HCT116 (cell line): ENCODE data around the gene GRIK3. TPM values are rescaled to one million over a fixed set of nuclear protein-coding genes. Genes with fewer than 3 reads are reported as not detected.

Experiments
- ATAC-seq: fragments of 200-7000 bp; cut with Tn5 transposase; 2 replicates; pipeline ENCODE4 v1.9.1; 2020; ENCODE audit warnings: mild to moderate bottlenecking, moderate library complexity
- BruUV-seq: library from RNA; stranded (reverse); fragments of 400-500 nt; replicated peaks from 2 replicates; lab custom pipeline; 2021; lab: Mats Ljungman, UMichigan
- CTCF ChIA-PET: fragments of 300-600 bp; sonication (Branson Sonifier 250); formaldehyde crosslinking; loops from one replicate; lab custom pipeline; 2021; ENCODE audit warnings: antibody characterized with exemption; lab: Charles Lee
- POLR2A ChIA-PET: fragments of 300-600, 350-600 bp; sonication (Branson Sonifier 250); formaldehyde crosslinking; loops from one replicate; lab custom pipeline; 2021; ENCODE audit warnings: antibody characterized with exemption; lab: Charles Lee
- RAD21 ChIA-PET, 2 experiments: fragments of 300-600 bp; sonication (Branson Sonifier 250); formaldehyde crosslinking; loops; one replicate each; lab custom pipeline; 2023; ENCODE audit warnings: low total read pairs in 2 of 2; ENCODE audit not compliant: uncharacterized antibody in 2 of 2, unreplicated experiment in 2 of 2, low non-redundant PET in 1 of 2; lab: Charles Lee
- DNase-seq: peaks from one replicate; pipeline ENCODE4 v3.0.0-alpha.2; 2010; ENCODE audit warnings: low read depth, low spot score
- H2AFZ ChIP-seq: fragments of 200-600 bp; shearing (Covaris generic), sonication (generic); 2 replicates; pipeline ENCODE4 v1.6.1; 2017; ENCODE audit warnings: low read depth, mixed run types, mixed read lengths, antibody characterized with exemption, low read length; ENCODE audit not compliant: poor library complexity, severe bottlenecking
- H3K27ac ChIP-seq: 2 replicates; pipeline ENCODE4 v1.5.1; 2012; ENCODE audit warnings: low read depth, low read length
- H3K27me3 ChIP-seq: fragments of 200-600 bp; sonication (generic); 2 replicates; pipeline ENCODE4 v1.6.1; 2016; ENCODE audit warnings: mixed run types, low read length, mixed read lengths; ENCODE audit not compliant: insufficient read depth
- H3K36me3 ChIP-seq, 2 experiments: fragments of 200-500 bp in 1 of 2; fragments of 200-600 bp in 1 of 2; sonication (Bioruptor generic) in 1 of 2; sonication (generic) in 1 of 2; 2 replicates each; pipeline versions ENCODE4 v1.5.1 to v1.6.1; 2014 to 2016; ENCODE audit warnings: low read length in 2 of 2, inconsistent platforms in 1 of 2, mixed read lengths in 1 of 2, mixed run types in 1 of 2; ENCODE audit not compliant: insufficient read depth in 2 of 2, control insufficient read depth in 1 of 2
- H3K4me1 ChIP-seq, 2 experiments: fragments of 200-600 bp in 1 of 2; sonication (generic) in 1 of 2; 2 replicates each; pipeline versions ENCODE4 v1.5.1 to v1.6.1; 2012 to 2017; ENCODE audit warnings: low read length in 2 of 2, inconsistent platforms in 1 of 2, mild to moderate bottlenecking in 1 of 2, mixed read lengths in 1 of 2, mixed run types in 1 of 2, moderate library complexity in 1 of 2; ENCODE audit not compliant: insufficient read depth in 2 of 2, control insufficient read depth in 1 of 2
- H3K4me2 ChIP-seq: fragments of 200-600 bp; sonication (generic); 2 replicates; pipeline ENCODE4 v1.6.1; 2017; ENCODE audit warnings: mixed run types, low read length, mixed read lengths
- H3K4me3 ChIP-seq, 2 experiments: fragments of 200-600 bp in 1 of 2; sonication (generic) in 1 of 2; replicated peaks in 1 of 2; 2 replicates each; pipeline ENCODE4 v1.5.1; 2011 to 2016; ENCODE audit warnings: low read length in 2 of 2, control low read depth in 1 of 2, low read depth in 1 of 2, mild to moderate bottlenecking in 1 of 2, mixed read lengths in 1 of 2, mixed run types in 1 of 2
- H3K79me2 ChIP-seq: fragments of 200-600 bp; sonication (generic); 2 replicates; pipeline ENCODE4 v1.6.1; 2017; ENCODE audit warnings: mild to moderate bottlenecking, mixed run types, low read length, moderate library complexity, mixed read lengths; ENCODE audit not compliant: insufficient read depth
- H3K9ac ChIP-seq: fragments of 200-600 bp; sonication (generic); 2 replicates; pipeline ENCODE4 v1.6.1; 2016; ENCODE audit warnings: low read length, mixed read lengths
- H3K9me2 ChIP-seq: fragments of 200-600 bp; sonication (generic), shearing (Covaris generic); 2 replicates; pipeline ENCODE4 v1.6.1; 2017; ENCODE audit warnings: mixed run types, mild to moderate bottlenecking, moderate library complexity; ENCODE audit not compliant: insufficient read depth
- H3K9me3 ChIP-seq, 2 experiments: fragments of 200-500 bp in 1 of 2; fragments of 200-600 bp in 1 of 2; sonication (Bioruptor generic) in 1 of 2; sonication (generic) in 1 of 2; 2 replicates each; pipeline ENCODE4 v1.6.1; 2014 to 2017; ENCODE audit warnings: low read length in 2 of 2, mixed read lengths in 2 of 2, inconsistent platforms in 1 of 2, low read depth in 1 of 2, mild to moderate bottlenecking in 1 of 2, mixed run types in 1 of 2, moderate library complexity in 1 of 2; ENCODE audit not compliant: control insufficient read depth in 1 of 2, insufficient read depth in 1 of 2
- H4K20me1 ChIP-seq: fragments of 200-600 bp; sonication (generic), shearing (Covaris generic); 2 replicates; pipeline ENCODE4 v1.6.1; 2017; ENCODE audit warnings: mixed run types, mild to moderate bottlenecking, moderate library complexity; ENCODE audit not compliant: insufficient read depth
- ATF3 ChIP-seq: IDR thresholded peaks from 2 replicates; pipeline ENCODE4 v1.6.1; 2012
- CTCF ChIP-seq, 3 experiments: fragments of 200-600 bp in 1 of 3; sonication (generic) in 1 of 3; IDR thresholded peaks in 2 of 3; conservative IDR thresholded peaks in 1 of 3; 2 replicates each; pipeline ENCODE4 v1.5.1; 2012 to 2017; ENCODE audit warnings: low read depth in 2 of 3, low read length in 2 of 3, antibody characterized with exemption in 1 of 3, borderline replicate concordance in 1 of 3, control low read depth in 1 of 3, mild to moderate bottlenecking in 1 of 3, mixed read lengths in 1 of 3, mixed run types in 1 of 3, moderate library complexity in 1 of 3; ENCODE audit not compliant: insufficient read depth in 1 of 3
- ELF1 ChIP-seq: IDR thresholded peaks from 2 replicates; pipeline ENCODE4 v1.6.1; 2012; ENCODE audit warnings: low read depth, borderline replicate concordance
- EZH2 ChIP-seq: fragments of 200-600 bp; sonication (generic); IDR thresholded peaks from 2 replicates; pipeline ENCODE4 v1.6.1; 2017; ENCODE audit warnings: antibody characterized with exemption, mixed run types
- EZH2phosphoT487 ChIP-seq: fragments of 200-600 bp; IDR thresholded peaks from 2 replicates; pipeline ENCODE4 v1.6.1; 2018; ENCODE audit warnings: antibody characterized with exemption, borderline replicate concordance
- JUND ChIP-seq: IDR thresholded peaks from 2 replicates; pipeline ENCODE4 v1.6.1; 2012
- MAX ChIP-seq: IDR thresholded peaks from 2 replicates; pipeline ENCODE4 v1.6.1; 2012
- POLR2A ChIP-seq: IDR thresholded peaks from 2 replicates; pipeline ENCODE4 v1.7.0; 2011; ENCODE audit warnings: borderline replicate concordance; ENCODE audit not compliant: insufficient read depth, insufficient read length; ENCODE audit errors: extremely low read depth
- REST ChIP-seq: IDR thresholded peaks from 2 replicates; pipeline ENCODE4 v1.6.1; 2012; ENCODE audit warnings: low read depth
- SIN3A ChIP-seq: IDR thresholded peaks from 2 replicates; pipeline ENCODE4 v1.6.1; 2012; ENCODE audit warnings: low read depth
- SP1 ChIP-seq: IDR thresholded peaks from 2 replicates; pipeline ENCODE4 v1.6.1; 2012; ENCODE audit warnings: low read depth
- YY1 ChIP-seq: IDR thresholded peaks from 2 replicates; pipeline ENCODE4 v1.6.1; 2011; ENCODE audit warnings: low read length, low read depth, moderate library complexity, mild to moderate bottlenecking; ENCODE audit not compliant: insufficient replicate concordance; ENCODE audit errors: extremely low read depth
- ZNF274 ChIP-seq: fragments of 200-500 bp; sonication (Bioruptor generic); IDR thresholded peaks from 2 replicates; pipeline ENCODE4 v1.6.1; 2014; ENCODE audit warnings: mild to moderate bottlenecking, low read depth, low read length, inconsistent platforms
- intact Hi-C: fragments of 100-400 bp; cut with micrococcal nuclease; formaldehyde crosslinking; loops from 2 replicates; pipeline ENCODE4 v1.10.0; 2022
- total RNA-seq: library from RNA; stranded (reverse); gene quantifications from one replicate; pipeline ENCODE4 v1.2.1, GENCODE V29; 2021; ENCODE audit not compliant: unreplicated experiment

Gene GRIK3
- total RNA-seq, 1 experiment from 2014 or later = not detected

DNA sequence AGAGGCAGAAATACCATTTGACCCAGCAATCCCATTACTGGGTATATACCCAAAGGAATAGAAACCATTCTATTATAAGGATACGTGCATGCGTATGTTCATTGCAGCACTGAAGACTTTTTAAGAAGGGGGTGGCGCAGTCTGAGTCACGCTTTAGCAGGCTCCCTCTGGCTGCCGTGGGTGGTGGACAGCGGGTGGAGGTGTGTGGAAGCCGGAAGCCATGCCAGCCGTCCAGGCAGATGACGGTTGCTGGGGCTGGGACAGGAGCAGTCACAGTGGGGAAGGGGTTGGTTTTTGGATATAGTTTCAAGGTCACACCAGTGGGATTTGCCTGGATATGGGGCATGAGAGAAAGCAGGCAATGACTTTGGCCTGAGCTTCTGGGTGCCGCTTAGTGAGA, 270.5 kb downstream of the GRIK3 start:
- Histone ChIP-seq H2AFZ (no peak overlapping the region), H4K20me1 (no peaks in the 10 kb centered on the region), H3K4me1 (no peaks in the 10 kb centered on the region), H3K4me2 (no peak overlapping the region), H3K27ac (no peak overlapping the region), H3K9me3 (no peaks in the 10 kb centered on the region), H3K9me2 (no peaks in the 10 kb centered on the region), H3K9ac (no peak overlapping the region), H3K27me3 (peaks cover 18% of the 10 kb centered on the region), H3K36me3 (no peaks in the 10 kb centered on the region), H3K4me3 (no peak overlapping the region), H3K79me2 (no peaks in the 10 kb centered on the region)
- ChIA-PET CTCF (no interaction called here), POLR2A (no interaction called here), RAD21 (no interaction called here)
- DNase-seq = no peak
- no peak for ATAC-seq
- intact Hi-C loops = no loop called here
- BruUV-seq = no TSS peak
- TF ChIP-seq ATF3 (no peak), EZH2phosphoT487 (no peak), SIN3A (no peak), POLR2A (no peak), REST (no peak), JUND (no peak)

DNA sequence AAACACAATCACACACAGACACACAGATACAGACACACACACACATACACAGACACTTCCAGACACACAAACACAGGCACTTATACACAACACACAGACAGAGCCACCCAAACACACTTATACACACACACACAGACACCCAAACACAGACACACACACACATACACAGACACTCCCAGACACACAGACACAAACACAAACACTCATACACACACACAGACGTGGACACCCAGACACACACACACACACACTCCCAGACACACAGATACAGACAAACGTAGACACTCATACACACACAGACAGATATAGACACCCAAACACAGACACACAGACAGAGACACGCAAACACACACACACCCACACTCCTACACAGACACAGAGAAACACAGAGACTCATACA, 272.1 kb downstream of the GRIK3 start:
- RAD21 ChIA-PET = no interaction called here
- no peak overlapping the region for H3K9ac ChIP-seq
- H3K9me3 ChIP-seq = no peaks in the 10 kb centered on the region
- no peak overlapping the region for H2AFZ ChIP-seq
- H3K9me2 ChIP-seq = no peaks in the 10 kb centered on the region
- no peak for ATAC-seq
- no peaks in the 10 kb centered on the region for H3K4me1 ChIP-seq
- H3K79me2 ChIP-seq = no peaks in the 10 kb centered on the region
- intact Hi-C loops = no loop called here
- no peak overlapping the region for H3K4me3 ChIP-seq
- H3K36me3 ChIP-seq = no peaks in the 10 kb centered on the region
- DNase-seq = no peak
- peaks cover 11% of the 10 kb centered on the region; the same call in 1 of the 2 replicates for H3K27me3 ChIP-seq
- CTCF ChIA-PET = no interaction called here
- H4K20me1 ChIP-seq = no peaks in the 10 kb centered on the region
- no peak overlapping the region for H3K27ac ChIP-seq
- POLR2A ChIA-PET = no interaction called here
- no peak overlapping the region for H3K4me2 ChIP-seq
- BruUV-seq = no TSS peak
- TF ChIP-seq EZH2phosphoT487 = no peak
- TF ChIP-seq MAX = no peak
- no peak for TF ChIP-seq YY1
- no peak for TF ChIP-seq ZNF274
- TF ChIP-seq ELF1 = no peak
- TF ChIP-seq SP1 = no peak
- no peak for TF ChIP-seq EZH2
- TF ChIP-seq CTCF (IDR thresholded peaks at IDR 0.05 in 2 of 3, conservative IDR thresholded peaks at IDR 0.05 in 1 of 3; ENCODE audit: borderline replicate concordance in 1 of 3, insufficient read depth in 1 of 3, low read depth in 2 of 3, low read length in 2 of 3) = no peak
